GM12878 (cell line): ENCODE data around the gene PLGRKT.

Experiments
- BHLHE40 ChIP-seq, 2 experiments: fragments of 450-650 bp in 1 of 2; IDR thresholded peaks; 2 replicates each; pipeline ENCODE4 v1.6.1; 2011 to 2017; ENCODE audit warnings: low read depth in 2 of 2, borderline replicate concordance in 1 of 2, improper control_type of control experiment in 1 of 2, low read length in 1 of 2, mild to moderate bottlenecking in 1 of 2
- CBX5 ChIP-seq: sonication (generic); IDR thresholded peaks from 2 replicates; pipeline ENCODE4 v1.6.1; 2016; ENCODE audit warnings: low read depth, moderate library complexity, mild to moderate bottlenecking, inconsistent platforms
- RAD51 ChIP-seq: fragments of 450-650 bp; IDR thresholded peaks from 2 replicates; pipeline ENCODE4 v1.6.1; 2016; ENCODE audit warnings: moderate library complexity, mild to moderate bottlenecking, inconsistent platforms
- REST ChIP-seq: IDR thresholded peaks from 2 replicates; pipeline ENCODE4 v1.6.1; 2012; ENCODE audit warnings: mild to moderate bottlenecking, low read depth, low read length
- SIX5 ChIP-seq: IDR thresholded peaks from 2 replicates; pipeline ENCODE4 v1.6.1; 2011; ENCODE audit warnings: mild to moderate bottlenecking, low read depth, low read length, moderate library complexity; ENCODE audit not compliant: severe bottlenecking
- TF ChIP-seq, protein P1 (sequence below), 3 experiments: IDR thresholded peaks in 2 of 3; conservative IDR thresholded peaks in 1 of 3; 2 replicates each; pipeline ENCODE4 v1.5.1; 2011; ENCODE audit warnings: low read depth in 3 of 3, low read length in 3 of 3, mild to moderate bottlenecking in 3 of 3, control low read depth in 2 of 3, moderate library complexity in 2 of 3, inconsistent platforms in 1 of 3, mixed read lengths in 1 of 3; ENCODE audit not compliant: control insufficient read depth in 2 of 3, insufficient read depth in 1 of 3; ENCODE audit errors: extremely low read depth in 1 of 3

DNA sequence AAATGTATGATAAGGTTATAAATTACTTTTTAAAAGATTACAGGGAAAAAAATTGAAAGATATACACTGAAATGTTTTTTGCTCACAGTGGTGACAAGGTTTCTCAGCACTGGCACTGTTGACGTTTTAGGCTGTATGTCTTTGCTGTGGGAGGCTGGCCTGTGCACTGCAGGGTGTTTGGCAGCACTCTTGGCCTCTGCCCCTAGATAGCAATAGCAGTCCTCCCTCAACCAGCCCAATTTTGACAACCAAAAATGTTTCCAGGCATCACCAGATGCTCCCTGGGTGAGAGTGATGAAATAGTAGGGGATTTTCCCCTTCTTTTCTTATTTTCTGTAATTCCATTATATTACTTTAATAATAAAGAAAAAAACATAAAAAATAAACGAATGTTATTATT lies 15.9 kb upstream of the PLGRKT start:
- TF ChIP-seq SIX5 (no peak), CBX5 (no peak), RAD51 (no peak), BHLHE40 (IDR thresholded peaks at IDR 0.05; ENCODE audit: borderline replicate concordance in 1 of 2, low read depth in 2 of 2, low read length in 1 of 2) (no peak), REST (no peak)
- TF ChIP-seq, protein P1, sequence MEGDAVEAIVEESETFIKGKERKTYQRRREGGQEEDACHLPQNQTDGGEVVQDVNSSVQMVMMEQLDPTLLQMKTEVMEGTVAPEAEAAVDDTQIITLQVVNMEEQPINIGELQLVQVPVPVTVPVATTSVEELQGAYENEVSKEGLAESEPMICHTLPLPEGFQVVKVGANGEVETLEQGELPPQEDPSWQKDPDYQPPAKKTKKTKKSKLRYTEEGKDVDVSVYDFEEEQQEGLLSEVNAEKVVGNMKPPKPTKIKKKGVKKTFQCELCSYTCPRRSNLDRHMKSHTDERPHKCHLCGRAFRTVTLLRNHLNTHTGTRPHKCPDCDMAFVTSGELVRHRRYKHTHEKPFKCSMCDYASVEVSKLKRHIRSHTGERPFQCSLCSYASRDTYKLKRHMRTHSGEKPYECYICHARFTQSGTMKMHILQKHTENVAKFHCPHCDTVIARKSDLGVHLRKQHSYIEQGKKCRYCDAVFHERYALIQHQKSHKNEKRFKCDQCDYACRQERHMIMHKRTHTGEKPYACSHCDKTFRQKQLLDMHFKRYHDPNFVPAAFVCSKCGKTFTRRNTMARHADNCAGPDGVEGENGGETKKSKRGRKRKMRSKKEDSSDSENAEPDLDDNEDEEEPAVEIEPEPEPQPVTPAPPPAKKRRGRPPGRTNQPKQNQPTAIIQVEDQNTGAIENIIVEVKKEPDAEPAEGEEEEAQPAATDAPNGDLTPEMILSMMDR (IDR thresholded peaks at IDR 0.05 in 2 of 3, conservative IDR thresholded peaks at IDR 0.05 in 1 of 3; ENCODE audit: control insufficient read depth in 2 of 3, extremely low read depth in 1 of 3, insufficient read depth in 1 of 3, low read depth in 3 of 3, low read length in 3 of 3), result no peak
